Peyer's patch (tissue), 4 donors: ENCODE measurements around the gene CA7.

Source experiments
- POLR2A ChIP-seq, 2 donors: fragments of 450-650 bp; IDR thresholded peaks; one replicate each; pipeline ENCODE4 v1.5.1; 2017; ENCODE audit warnings: antibody characterized with exemption in 2 of 2, mild to moderate bottlenecking in 2 of 2, moderate library complexity in 2 of 2
- TF ChIP-seq, protein P1 (sequence below), 6 experiments: fragments of 450-650 bp in 4 of 6; fragments of 200-600 bp in 2 of 6; sonication (generic) in 1 of 6; IDR thresholded peaks; one replicate each; pipeline ENCODE4 v1.5.1; 2017 to 2019; ENCODE audit warnings: antibody characterized with exemption in 6 of 6, mild to moderate bottlenecking in 3 of 6, moderate library complexity in 1 of 6

DNA sequence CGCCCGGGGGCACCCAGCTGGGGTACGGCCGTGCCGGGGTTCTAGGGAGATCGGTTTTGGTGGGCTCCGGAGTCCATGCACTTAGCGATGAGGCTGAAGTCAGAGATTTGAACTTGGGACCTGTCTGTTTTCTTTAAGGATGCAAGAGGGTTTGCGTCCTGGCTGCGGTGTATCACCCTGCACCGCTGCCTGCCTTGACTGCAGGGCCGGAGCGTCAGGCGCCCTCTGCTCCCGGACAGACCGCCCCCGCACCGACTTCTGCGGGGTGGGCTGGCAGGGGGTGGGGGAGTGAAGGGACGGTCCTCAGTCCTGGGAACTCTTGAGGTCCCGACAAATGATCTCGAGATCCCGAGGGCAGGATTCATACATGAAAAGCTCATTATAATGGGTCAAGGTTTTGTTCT, 36.8 kb downstream of the CA7 start:
- no peak for TF ChIP-seq POLR2A (IDR thresholded peaks at IDR 0.05)
- TF ChIP-seq, protein P1, sequence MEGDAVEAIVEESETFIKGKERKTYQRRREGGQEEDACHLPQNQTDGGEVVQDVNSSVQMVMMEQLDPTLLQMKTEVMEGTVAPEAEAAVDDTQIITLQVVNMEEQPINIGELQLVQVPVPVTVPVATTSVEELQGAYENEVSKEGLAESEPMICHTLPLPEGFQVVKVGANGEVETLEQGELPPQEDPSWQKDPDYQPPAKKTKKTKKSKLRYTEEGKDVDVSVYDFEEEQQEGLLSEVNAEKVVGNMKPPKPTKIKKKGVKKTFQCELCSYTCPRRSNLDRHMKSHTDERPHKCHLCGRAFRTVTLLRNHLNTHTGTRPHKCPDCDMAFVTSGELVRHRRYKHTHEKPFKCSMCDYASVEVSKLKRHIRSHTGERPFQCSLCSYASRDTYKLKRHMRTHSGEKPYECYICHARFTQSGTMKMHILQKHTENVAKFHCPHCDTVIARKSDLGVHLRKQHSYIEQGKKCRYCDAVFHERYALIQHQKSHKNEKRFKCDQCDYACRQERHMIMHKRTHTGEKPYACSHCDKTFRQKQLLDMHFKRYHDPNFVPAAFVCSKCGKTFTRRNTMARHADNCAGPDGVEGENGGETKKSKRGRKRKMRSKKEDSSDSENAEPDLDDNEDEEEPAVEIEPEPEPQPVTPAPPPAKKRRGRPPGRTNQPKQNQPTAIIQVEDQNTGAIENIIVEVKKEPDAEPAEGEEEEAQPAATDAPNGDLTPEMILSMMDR (IDR thresholded peaks at IDR 0.05), result no peak
